ENCODE measurements around the gene MDN1. TPM values are rescaled to one million over a fixed set of nuclear protein-coding genes. Genes with fewer than 3 reads are reported as not detected.

MDN1 gene
- total RNA-seq, 1 donor, result 28.8 TPM

- DNase-seq (ENCODE audit: low read depth in 2 of 3, low spot score in 2 of 3), result no peak
Measured at GRCh38 chr6:89615882-89616281, 203.7 kb downstream of the MDN1 start.

- DNase-seq (ENCODE audit: low read depth in 2 of 3, low spot score in 2 of 3), result no peak
Measured at GRCh38 chr6:89613790-89614189, 205.8 kb downstream of the MDN1 start.

- no peak for DNase-seq (ENCODE audit: low read depth in 2 of 3, low spot score in 2 of 3)
Measured at GRCh38 chr6:89612121-89612520, 207.5 kb downstream of the MDN1 start.

- DNase-seq (ENCODE audit: low read depth in 2 of 3, low spot score in 2 of 3), result no peak
Measured at GRCh38 chr6:89611666-89612065, 207.9 kb downstream of the MDN1 start.

GRCh38 chr6:89610149-89610642, 209.4 kb downstream of the MDN1 start:
- DNase-seq (ENCODE audit: low read depth in 2 of 3, low spot score in 2 of 3), result peak; percentile 46 to 84 (median 67)

- DNase-seq (ENCODE audit: low read depth in 2 of 3, low spot score in 2 of 3), result no peak
Measured at GRCh38 chr6:89605861-89606260, 213.7 kb downstream of the MDN1 start.

GRCh38 chr6:89604653-89605052, 214.9 kb downstream of the MDN1 start:
- DNase-seq (ENCODE audit: low read depth in 2 of 3, low spot score in 2 of 3), result no peak

- DNase-seq (ENCODE audit: low read depth in 2 of 3, low spot score in 2 of 3), result no peak
Measured at GRCh38 chr6:89602166-89602565, 217.4 kb downstream of the MDN1 start.

- DNase-seq (ENCODE audit: low read depth in 2 of 3, low spot score in 2 of 3), result no peak
Measured at GRCh38 chr6:89599727-89600126, 219.9 kb downstream of the MDN1 start.

GRCh38 chr6:89597988-89598387, 221.6 kb downstream of the MDN1 start:
- peak in 2 of 3 donors; percentile 53 to 73 for DNase-seq (ENCODE audit: low read depth in 2 of 3, low spot score in 2 of 3)

- no peak for DNase-seq (ENCODE audit: low read depth in 2 of 3, low spot score in 2 of 3)
Measured at GRCh38 chr6:89597372-89597771, 222.2 kb downstream of the MDN1 start.

- peak in 1 of 3 donors; percentile 10 for DNase-seq (ENCODE audit: low read depth in 2 of 3, low spot score in 2 of 3)
Measured at GRCh38 chr6:89596484-89596883, 223.1 kb downstream of the MDN1 start.

GRCh38 chr6:89596056-89596455, 223.5 kb downstream of the MDN1 start:
- peak in 1 of 3 donors; percentile 24 for DNase-seq (ENCODE audit: low read depth in 2 of 3, low spot score in 2 of 3)

Small RNA genes lying within 50 kb of the gene (small RNA-seq; reads per million reads assigned to genes)
- gene DNAJC19P6 (not detected), gene RF00019 (not detected)

Other genes with a start within 250 kb of the MDN1 start
- gene LYRM2, start 181.0 kb downstream of the MDN1 start, total RNA-seq, result 8.1 TPM
- gene CASP8AP2, start 10.1 kb upstream of the MDN1 start, total RNA-seq, result 7.0 TPM
- not detected for gene GJA10, start 74.7 kb upstream of the MDN1 start, total RNA-seq

Measured in hematopoietic multipotent progenitor cell (in vitro differentiated cells).